Tibial artery (tissue), 4 donors: ENCODE measurements around the gene ARMC12.

ENCODE experiments used
- DNase-seq, 2 donors: peaks; one replicate each; pipeline ENCODE4 v3.0.0-alpha.2; 2019
- H3K27ac ChIP-seq, 2 donors: fragments of 200-600 bp; sonication (generic) in 1 of 2; 1 replicate in 1 of 2; 2 replicates in 1 of 2; pipeline ENCODE4 v1.5.1; 2018 to 2019; ENCODE audit warnings: mild to moderate bottlenecking in 1 of 2
- H3K27me3 ChIP-seq, 2 donors: fragments of 200-600 bp; sonication (generic) in 1 of 2; one replicate each; pipeline versions ENCODE4 v1.5.1 to v1.6.0; 2016 to 2019
- H3K36me3 ChIP-seq, 3 donors: fragments of 200-600 bp; sonication (generic) in 2 of 3; one replicate each; pipeline ENCODE4 v1.5.1; 2016 to 2019; ENCODE audit warnings: mild to moderate bottlenecking in 2 of 3
- H3K4me1 ChIP-seq, 4 donors: fragments of 200-600 bp; sonication (generic) in 2 of 4; 1 replicate in 3 of 4; 2 replicates in 1 of 4; pipeline ENCODE4 v1.5.1; 2016 to 2019
- H3K4me3 ChIP-seq, 2 donors: fragments of 200-600 bp; sonication (generic) in 1 of 2; 1 replicate in 1 of 2; 2 replicates in 1 of 2; pipeline ENCODE4 v1.5.1; 2018 to 2019; ENCODE audit warnings: mild to moderate bottlenecking in 2 of 2
- H3K9me3 ChIP-seq, 3 donors: fragments of 200-600 bp; sonication (generic) in 1 of 3; one replicate each; pipeline ENCODE4 v1.5.1; 2016 to 2019
- intact Hi-C: fragments of 100-400 bp; cut with DNase I; formaldehyde crosslinking; loops from one replicate; pipeline ENCODE4 v1.15.0; 2023; ENCODE audit warnings: low total_unique reads
- TF ChIP-seq, protein P1 (sequence below), 2 experiments: fragments of 200-600 bp in 1 of 2; fragments of 450-650 bp in 1 of 2; IDR thresholded peaks; one replicate each; pipeline ENCODE4 v1.5.1; 2017 to 2019; ENCODE audit warnings: antibody characterized with exemption in 2 of 2, mild to moderate bottlenecking in 1 of 2, moderate library complexity in 1 of 2

ARMC12 gene

DNA sequence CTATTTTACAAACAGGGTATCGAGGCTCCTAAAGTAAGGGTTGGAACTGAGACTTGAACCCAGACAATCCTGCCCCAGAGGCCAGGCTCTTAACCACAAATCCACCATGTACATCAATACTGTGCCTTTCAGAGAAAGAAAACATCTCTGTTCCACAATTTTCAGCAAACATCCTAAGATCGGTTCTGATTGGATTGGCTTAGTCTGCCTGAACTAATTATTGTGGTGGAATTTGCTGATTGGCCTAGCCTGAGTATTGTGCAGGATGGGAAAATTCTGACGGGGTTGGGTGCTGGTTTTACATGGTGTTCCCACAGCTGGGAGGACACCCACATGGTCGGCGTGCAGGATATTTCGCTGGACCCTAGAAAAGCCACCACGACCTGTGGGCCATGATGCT is 43.9 kb downstream of the ARMC12 start, which contains the start of gene CLPSL1:
Gene CLPSL1 (plus strand): TSS at position 301 of the 400 bp plus-strand sequence. CDS start 92 bp downstream, at position 393.
- peaks cover 0 to 40% of the 10 kb centered on the region in 2 donors for H3K27me3 ChIP-seq
- intact Hi-C loops: no loop called here
- TF ChIP-seq, protein P1, sequence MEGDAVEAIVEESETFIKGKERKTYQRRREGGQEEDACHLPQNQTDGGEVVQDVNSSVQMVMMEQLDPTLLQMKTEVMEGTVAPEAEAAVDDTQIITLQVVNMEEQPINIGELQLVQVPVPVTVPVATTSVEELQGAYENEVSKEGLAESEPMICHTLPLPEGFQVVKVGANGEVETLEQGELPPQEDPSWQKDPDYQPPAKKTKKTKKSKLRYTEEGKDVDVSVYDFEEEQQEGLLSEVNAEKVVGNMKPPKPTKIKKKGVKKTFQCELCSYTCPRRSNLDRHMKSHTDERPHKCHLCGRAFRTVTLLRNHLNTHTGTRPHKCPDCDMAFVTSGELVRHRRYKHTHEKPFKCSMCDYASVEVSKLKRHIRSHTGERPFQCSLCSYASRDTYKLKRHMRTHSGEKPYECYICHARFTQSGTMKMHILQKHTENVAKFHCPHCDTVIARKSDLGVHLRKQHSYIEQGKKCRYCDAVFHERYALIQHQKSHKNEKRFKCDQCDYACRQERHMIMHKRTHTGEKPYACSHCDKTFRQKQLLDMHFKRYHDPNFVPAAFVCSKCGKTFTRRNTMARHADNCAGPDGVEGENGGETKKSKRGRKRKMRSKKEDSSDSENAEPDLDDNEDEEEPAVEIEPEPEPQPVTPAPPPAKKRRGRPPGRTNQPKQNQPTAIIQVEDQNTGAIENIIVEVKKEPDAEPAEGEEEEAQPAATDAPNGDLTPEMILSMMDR (IDR thresholded peaks at IDR 0.05): no peak

DNA sequence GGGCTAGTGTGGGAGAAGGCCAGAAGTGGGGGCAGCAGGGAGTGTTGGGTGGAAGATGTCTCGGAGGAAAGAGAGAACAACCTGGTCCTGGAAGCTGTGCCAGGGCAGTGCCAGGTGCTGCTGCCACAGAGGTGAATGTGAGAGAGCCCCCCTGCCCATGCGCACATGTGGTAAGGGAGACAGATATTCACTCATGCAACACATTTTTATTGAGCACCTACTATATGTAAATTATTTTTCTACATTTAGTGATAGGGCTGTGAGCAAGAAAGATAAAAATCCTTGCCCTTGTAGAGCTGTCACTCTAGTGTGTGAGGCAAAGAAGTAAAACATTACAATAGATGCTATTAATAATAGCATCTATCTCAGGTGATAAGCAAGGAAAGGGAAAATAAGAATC is 44.5 kb downstream of the ARMC12 start:
- DNase-seq: peak in 1 of 2 donors; percentile 47
- no peaks in the 10 kb centered on the region for H3K36me3 ChIP-seq
- TF ChIP-seq, protein P1 (IDR thresholded peaks at IDR 0.05): no peak
- no peak overlapping the region for H3K27ac ChIP-seq
- H3K4me3 ChIP-seq: no peak overlapping the region
- intact Hi-C loops: no loop called here
- H3K27me3 ChIP-seq: peaks cover 0 to 39% of the 10 kb centered on the region in 2 donors
- H3K9me3 ChIP-seq: no peaks in the 10 kb centered on the region
- H3K4me1 ChIP-seq: peaks cover 0 to 9% (median 4%) of the 10 kb centered on the region in 4 donors

More for the DNA sequence above, 43.9 kb downstream of the ARMC12 start, which contains the start of gene CLPSL1:
- Histone ChIP-seq H3K27ac (no peak within 1 kb of the TSS), H3K4me1 (peaks cover 0 to 10% (median 7%) of the 10 kb centered on the region in 4 donors), H3K9me3 (no peaks in the 10 kb centered on the region), H3K36me3 (no peaks in the 10 kb centered on the region), H3K4me3 (no peak within 1 kb of the TSS)
- no peak for DNase-seq

DNA sequence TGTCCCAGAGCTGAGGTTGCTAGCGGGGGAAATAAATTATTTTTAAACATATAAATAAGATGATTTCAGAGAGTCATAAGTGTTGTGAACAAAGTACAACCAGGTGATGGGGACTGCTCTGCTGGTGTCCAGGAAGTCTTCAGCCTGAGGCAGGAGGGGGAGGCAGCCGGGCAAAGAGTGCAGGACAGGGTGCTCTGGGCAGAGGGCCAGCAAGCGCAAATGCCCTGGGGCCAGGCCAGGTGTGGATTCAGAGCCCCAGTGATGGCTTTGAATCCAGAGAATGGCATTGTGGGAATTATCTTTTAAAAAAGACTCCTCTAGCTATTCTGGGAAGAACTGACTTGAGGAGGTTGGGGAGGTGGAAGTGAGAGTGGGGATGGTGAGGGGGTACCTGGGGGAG is 45.6 kb downstream of the ARMC12 start:
- H3K9me3 ChIP-seq: no peaks in the 10 kb centered on the region
- TF ChIP-seq, protein P1 (IDR thresholded peaks at IDR 0.05): no peak
- H3K27me3 ChIP-seq: peaks cover 0 to 39% of the 10 kb centered on the region in 2 donors
- no peak overlapping the region for H3K27ac ChIP-seq
- no peak overlapping the region for H3K4me3 ChIP-seq
- H3K4me1 ChIP-seq: no peaks in the 10 kb centered on the region
- H3K36me3 ChIP-seq: no peaks in the 10 kb centered on the region
- no peak for DNase-seq
- intact Hi-C loops: no loop called here

DNA sequence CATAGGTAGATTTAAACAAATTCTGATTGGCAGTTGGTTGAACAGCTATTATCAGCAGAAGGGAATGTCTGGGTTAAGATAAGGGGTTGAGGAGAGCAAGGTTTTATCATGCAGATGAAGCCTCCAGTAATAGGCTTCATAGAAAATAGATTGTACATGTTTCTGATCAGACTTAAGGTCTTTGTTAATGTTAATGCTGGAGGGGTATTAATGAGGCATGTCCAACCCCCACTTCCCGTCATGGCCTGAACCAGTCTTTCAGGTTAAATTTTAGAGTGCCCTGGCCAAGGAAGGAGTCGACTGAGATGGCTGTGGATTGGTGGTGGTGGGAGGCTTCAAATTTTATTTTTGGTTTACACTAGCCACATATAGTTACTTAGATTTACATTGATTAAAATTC is 47.4 kb downstream of the ARMC12 start:
- Histone ChIP-seq H3K27me3 (peaks cover 0 to 52% of the 10 kb centered on the region in 2 donors), H3K4me1 (no peaks in the 10 kb centered on the region), H3K36me3 (no peaks in the 10 kb centered on the region), H3K27ac (no peak overlapping the region), H3K4me3 (no peak overlapping the region), H3K9me3 (no peaks in the 10 kb centered on the region)
- no peak for DNase-seq
- TF ChIP-seq, protein P1 (IDR thresholded peaks at IDR 0.05): no peak
- intact Hi-C loops: no loop called here

DNA sequence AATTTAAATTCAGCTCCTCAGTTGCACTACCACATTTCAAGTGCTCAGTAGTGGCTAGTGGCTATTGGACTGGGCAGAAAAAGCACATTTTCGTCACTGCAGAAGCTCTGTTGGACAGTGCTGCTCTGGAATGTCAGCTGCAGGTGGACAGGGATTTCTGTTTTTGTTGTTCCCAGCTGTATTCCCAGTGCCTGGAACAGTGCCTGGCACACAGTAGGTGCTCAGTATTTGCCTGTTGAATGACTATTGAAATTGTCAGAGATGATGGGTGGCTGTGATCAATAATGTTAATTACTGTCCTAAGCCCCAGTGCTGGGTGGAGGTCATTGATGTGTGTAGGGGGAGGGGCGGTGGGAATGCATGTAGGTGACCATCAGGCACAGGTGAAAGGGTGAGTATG is 49.4 kb downstream of the ARMC12 start:
- DNase-seq: no peak
- Histone ChIP-seq H3K9me3 (no peaks in the 10 kb centered on the region), H3K4me3 (no peak overlapping the region), H3K27ac (no peak overlapping the region), H3K4me1 (no peaks in the 10 kb centered on the region), H3K36me3 (no peaks in the 10 kb centered on the region), H3K27me3 (peaks cover 0 to 58% of the 10 kb centered on the region in 2 donors)
- intact Hi-C loops: no loop called here
- TF ChIP-seq, protein P1 (IDR thresholded peaks at IDR 0.05): no peak

DNA sequence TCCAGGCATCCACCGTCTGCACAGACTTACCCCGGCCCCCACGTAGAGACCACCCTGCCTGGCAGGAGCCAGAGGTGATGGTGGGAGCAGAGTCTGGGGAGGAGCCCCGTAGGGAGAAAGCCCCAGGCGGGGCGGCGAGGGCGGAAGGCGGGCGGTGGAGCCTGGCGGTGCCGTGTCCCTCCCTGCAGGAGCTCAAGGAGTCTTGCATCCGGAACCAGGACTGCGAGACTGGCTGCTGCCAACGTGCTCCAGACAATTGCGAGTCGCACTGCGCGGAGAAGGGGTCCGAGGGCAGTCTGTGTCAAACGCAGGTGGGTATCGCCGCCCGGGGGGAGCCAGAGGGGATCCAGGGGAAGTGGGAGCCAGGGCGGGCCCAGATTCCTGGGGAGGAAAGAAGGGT is 50.0 kb downstream of the ARMC12 start:
- no peaks in the 10 kb centered on the region for H3K36me3 ChIP-seq
- TF ChIP-seq, protein P1 (IDR thresholded peaks at IDR 0.05): no peak
- no peak overlapping the region for H3K4me3 ChIP-seq
- H3K27me3 ChIP-seq: peaks cover 0 to 62% of the 10 kb centered on the region in 2 donors
- no peak overlapping the region for H3K27ac ChIP-seq
- no peaks in the 10 kb centered on the region for H3K9me3 ChIP-seq
- intact Hi-C loops: loop anchor here (1.0 kb wide), 1 partner anchor 11 kb away; no protein-coding TSS in a partner anchor
- DNase-seq: no peak
- H3K4me1 ChIP-seq: no peaks in the 10 kb centered on the region
